Measurements from ENCODE around the gene RALGAPA2. TPM values are rescaled to one million over a fixed set of nuclear protein-coding genes. Genes with fewer than 3 reads are reported as not detected.

RALGAPA2 gene
- total RNA-seq, 1 donor from 2014 or later: 73.8 TPM

DNA sequence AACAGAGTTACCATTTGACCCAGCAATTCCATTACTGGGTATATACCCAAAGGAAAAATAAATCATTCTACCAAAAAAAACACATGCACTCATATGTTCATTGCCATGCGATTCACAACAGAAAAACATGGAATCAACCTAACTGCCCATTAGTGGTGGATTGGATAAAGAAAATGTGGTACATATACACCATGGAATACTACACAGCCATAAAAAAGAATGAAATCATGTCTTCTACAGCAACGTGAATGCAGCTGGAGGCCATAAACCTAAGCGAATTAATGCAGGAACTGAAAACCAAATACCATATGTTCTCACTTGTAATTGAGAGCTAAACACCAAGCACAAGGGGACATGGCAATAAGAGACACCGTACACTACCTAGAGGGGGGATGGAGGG, 12.5 kb downstream of the RALGAPA2 start:
- no peak for ATAC-seq
- Histone ChIP-seq H3K4me3 (no peak overlapping the region), H3K27me3 (ENCODE audit: low read depth) (no peaks in the 10 kb centered on the region), H3K27ac (no peak overlapping the region), H3K36me3 (no peaks in the 10 kb centered on the region), H3K9me3 (no peaks in the 10 kb centered on the region), H3K4me1 (peaks cover 47% of the 10 kb centered on the region)
- TF ChIP-seq, protein P1, sequence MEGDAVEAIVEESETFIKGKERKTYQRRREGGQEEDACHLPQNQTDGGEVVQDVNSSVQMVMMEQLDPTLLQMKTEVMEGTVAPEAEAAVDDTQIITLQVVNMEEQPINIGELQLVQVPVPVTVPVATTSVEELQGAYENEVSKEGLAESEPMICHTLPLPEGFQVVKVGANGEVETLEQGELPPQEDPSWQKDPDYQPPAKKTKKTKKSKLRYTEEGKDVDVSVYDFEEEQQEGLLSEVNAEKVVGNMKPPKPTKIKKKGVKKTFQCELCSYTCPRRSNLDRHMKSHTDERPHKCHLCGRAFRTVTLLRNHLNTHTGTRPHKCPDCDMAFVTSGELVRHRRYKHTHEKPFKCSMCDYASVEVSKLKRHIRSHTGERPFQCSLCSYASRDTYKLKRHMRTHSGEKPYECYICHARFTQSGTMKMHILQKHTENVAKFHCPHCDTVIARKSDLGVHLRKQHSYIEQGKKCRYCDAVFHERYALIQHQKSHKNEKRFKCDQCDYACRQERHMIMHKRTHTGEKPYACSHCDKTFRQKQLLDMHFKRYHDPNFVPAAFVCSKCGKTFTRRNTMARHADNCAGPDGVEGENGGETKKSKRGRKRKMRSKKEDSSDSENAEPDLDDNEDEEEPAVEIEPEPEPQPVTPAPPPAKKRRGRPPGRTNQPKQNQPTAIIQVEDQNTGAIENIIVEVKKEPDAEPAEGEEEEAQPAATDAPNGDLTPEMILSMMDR (IDR thresholded peaks at IDR 0.05): no peak
- DNase-seq: no peak
- intact Hi-C loops (cut with DNase I): no loop called here

DNA sequence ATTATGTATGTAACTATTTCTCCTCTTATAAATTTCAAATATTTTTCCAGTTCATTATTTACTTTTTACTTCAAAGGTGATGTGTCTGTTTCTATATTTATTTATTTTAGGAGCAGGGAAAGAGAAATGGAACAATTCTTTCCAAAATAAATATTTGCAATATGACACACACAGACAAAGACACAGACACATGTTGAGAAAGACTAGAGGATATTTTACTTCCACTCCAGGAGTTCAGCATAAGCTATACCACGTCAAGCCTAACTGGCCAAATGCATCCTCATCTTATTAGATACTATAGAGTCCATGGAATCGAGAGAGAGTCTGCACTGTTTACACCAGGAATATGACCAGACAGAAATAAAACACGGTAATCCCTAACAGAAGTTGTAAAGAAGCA, 13.3 kb downstream of the RALGAPA2 start:
- no peaks in the 10 kb centered on the region for H3K36me3 ChIP-seq
- H3K4me1 ChIP-seq: peaks cover 47% of the 10 kb centered on the region
- TF ChIP-seq, protein P1 (IDR thresholded peaks at IDR 0.05): no peak
- no peaks in the 10 kb centered on the region for H3K9me3 ChIP-seq
- H3K27ac ChIP-seq: no peak overlapping the region
- intact Hi-C loops (cut with DNase I): no loop called here
- no peak for ATAC-seq
- DNase-seq: no peak
- H3K4me3 ChIP-seq: no peak overlapping the region
- no peaks in the 10 kb centered on the region for H3K27me3 ChIP-seq (ENCODE audit: low read depth)

DNA sequence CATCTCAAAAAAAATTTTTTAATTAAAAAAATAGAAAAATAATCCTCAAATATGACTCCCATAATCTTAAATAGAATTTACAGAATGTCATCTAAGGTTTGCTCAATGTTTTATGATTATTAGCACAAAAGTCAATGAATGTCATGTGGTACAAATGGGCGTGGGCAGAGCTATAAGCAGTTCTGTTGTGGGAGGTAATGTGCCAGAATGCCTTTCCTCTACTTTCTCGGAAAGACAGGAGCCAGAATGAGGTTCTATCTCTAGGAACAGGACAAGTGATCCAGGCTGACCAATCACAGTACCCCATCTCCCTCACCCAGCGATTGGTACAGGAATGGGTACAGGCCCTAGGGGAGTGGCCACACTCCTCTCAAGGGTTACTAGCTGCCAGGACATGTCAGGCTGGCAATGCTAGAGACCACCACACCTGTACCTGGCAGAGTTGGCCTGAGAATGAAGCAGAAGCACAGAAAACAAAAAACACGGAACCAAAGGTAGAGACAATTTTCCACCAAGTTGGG, 15.1 kb downstream of the RALGAPA2 start:
- no peaks in the 10 kb centered on the region for H3K36me3 ChIP-seq
- H3K4me1 ChIP-seq: peaks cover 43% of the 10 kb centered on the region
- H3K4me3 ChIP-seq: no peak overlapping the region
- H3K27ac ChIP-seq: no peak overlapping the region
- DNase-seq: no peak
- no peaks in the 10 kb centered on the region for H3K27me3 ChIP-seq (ENCODE audit: low read depth)
- ATAC-seq: peak in 1 of 2 donors; percentile 41
- TF ChIP-seq, protein P1 (IDR thresholded peaks at IDR 0.05): no peak
- H3K9me3 ChIP-seq: no peaks in the 10 kb centered on the region
- intact Hi-C loops (cut with DNase I): no loop called here

DNA sequence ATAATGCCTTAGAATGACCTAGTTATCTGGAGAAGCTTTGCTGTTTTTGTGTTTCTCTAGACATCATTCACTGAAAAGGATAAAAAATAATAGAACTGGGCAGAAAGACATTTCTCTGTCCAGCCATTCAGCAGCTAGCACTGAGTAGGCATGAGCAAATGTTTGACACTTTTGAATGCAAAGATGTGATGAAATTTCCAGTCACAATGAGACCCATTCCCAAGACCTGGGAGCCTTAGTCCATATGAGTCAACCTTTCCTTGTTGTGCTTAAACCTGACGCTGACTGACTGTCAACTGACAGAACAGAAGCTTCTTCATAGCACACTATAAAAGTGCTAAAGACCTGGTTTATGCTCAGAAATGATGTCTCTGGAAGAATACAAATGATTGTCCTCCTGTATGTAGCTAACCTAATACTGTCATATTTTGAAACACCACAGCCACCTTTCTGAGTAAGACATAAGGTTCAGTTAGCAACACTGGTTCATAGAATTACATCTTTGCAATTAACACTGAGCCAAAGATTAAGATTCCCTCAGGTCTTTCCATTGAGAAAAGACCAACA, 17.1 kb downstream of the RALGAPA2 start:
- Histone ChIP-seq H3K4me1 (peaks cover 50% of the 10 kb centered on the region), H3K9me3 (no peaks in the 10 kb centered on the region), H3K27me3 (ENCODE audit: low read depth) (no peaks in the 10 kb centered on the region), H3K36me3 (no peaks in the 10 kb centered on the region), H3K4me3 (no peak overlapping the region), H3K27ac (no peak overlapping the region)
- intact Hi-C loops (cut with DNase I): no loop called here
- ATAC-seq (peak in 1 of 2 donors; percentile 51), DNase-seq (no peak)
- TF ChIP-seq, protein P1 (IDR thresholded peaks at IDR 0.05): no peak

DNA sequence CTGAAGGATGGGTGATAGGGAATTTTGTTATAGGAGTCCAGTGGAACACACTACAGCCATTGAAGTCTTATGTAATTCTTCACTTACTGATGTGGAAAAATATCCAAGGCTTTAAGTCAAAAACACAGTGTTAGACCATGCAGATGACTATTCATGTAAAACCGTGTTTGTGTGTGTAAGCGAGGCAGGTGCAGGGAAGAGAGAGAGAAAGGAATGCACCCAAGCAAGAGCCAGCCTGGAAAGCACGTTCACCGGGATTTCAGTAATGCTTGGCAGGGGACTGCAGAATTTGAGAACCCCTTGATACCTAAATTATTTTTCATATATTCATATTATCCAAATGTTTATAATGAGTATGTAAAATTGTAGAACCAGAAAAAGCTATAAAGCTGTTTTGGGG, 17.9 kb downstream of the RALGAPA2 start:
- no peaks in the 10 kb centered on the region for H3K9me3 ChIP-seq
- no peaks in the 10 kb centered on the region for H3K36me3 ChIP-seq
- H3K4me3 ChIP-seq: no peak overlapping the region
- no peak overlapping the region for H3K27ac ChIP-seq
- intact Hi-C loops (cut with DNase I): no loop called here
- peaks cover 56% of the 10 kb centered on the region for H3K4me1 ChIP-seq
- TF ChIP-seq, protein P1 (IDR thresholded peaks at IDR 0.05): no peak
- no peak for DNase-seq
- H3K27me3 ChIP-seq (ENCODE audit: low read depth): no peaks in the 10 kb centered on the region
- no peak for ATAC-seq
